Sigmoid colon (tissue), 4 donors: Measurements from ENCODE around the gene ABCF1.

Experiments used
- CTCF ChIP-seq, 4 experiments: fragments of 450-650 bp in 3 of 4; fragments of 200-600 bp in 1 of 4; IDR thresholded peaks; one replicate each; pipeline ENCODE4 v1.5.1; 2016 to 2019; ENCODE audit warnings: antibody characterized with exemption in 4 of 4, mild to moderate bottlenecking in 3 of 4, moderate library complexity in 2 of 4
- POLR2AphosphoS5 ChIP-seq, 4 donors: sonication (generic); formaldehyde crosslinking; IDR thresholded peaks; one replicate each; pipeline ENCODE4 v1.6.1; 2017; ENCODE audit warnings: antibody characterized with exemption in 4 of 4

- TF ChIP-seq CTCF (IDR thresholded peaks at IDR 0.05): no peak
- no peak for TF ChIP-seq POLR2AphosphoS5 (IDR thresholded peaks at IDR 0.05)
Measured at GRCh38 chr6:30555816-30556065, 15.5 kb upstream of the ABCF1 start.
